ENCODE results near the gene PHKA1. TPM values are rescaled to one million over a fixed set of nuclear protein-coding genes. Genes with fewer than 3 reads are reported as not detected.

PHKA1 gene
- total RNA-seq, 3 donors from 2014 or later (not counting 1 experiment from before 2014, with no cell fraction given): 0.13 to 0.24 (median 0.16) TPM

DNA sequence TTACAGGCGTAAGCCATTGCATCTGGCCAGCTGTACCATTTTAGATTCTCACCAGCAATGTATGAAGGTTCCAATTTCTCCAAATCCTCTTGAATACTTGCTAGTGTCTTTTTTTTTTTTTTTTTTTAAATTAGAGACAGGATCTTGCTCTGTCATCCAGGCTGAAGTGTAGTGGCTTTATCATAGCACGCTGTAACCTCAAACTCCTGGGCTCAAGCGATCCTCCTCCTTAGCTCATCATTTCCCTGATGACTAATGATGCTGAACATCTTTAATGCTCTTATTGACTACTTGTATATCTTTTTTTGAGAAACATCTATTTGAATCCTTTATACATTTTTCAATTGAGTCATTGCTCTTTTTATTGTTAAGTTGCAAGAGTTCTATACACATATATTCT lies 181.7 kb downstream of the PHKA1 start:
- ATAC-seq (no peak), DNase-seq (no peak)
- Mint-ChIP-seq H3K27me3 (ENCODE audit: low read depth in 2 of 2) (no peaks in the 10 kb centered on the region), H3K27ac (no peak overlapping the region), H3K9me3 (no peaks in the 10 kb centered on the region), H3K36me3 (no peaks in the 10 kb centered on the region), H3K4me1 (peaks cover under 1 to 11% of the 10 kb centered on the region in 2 donors), H3K4me3 (no peak overlapping the region)
- H3K27ac ChIP-seq (ENCODE audit: low read length): no peak overlapping the region
- WGBS (ENCODE audit: insufficient coverage): 67% methylated on average over 3 of the region's 3 CpGs
- H3K4me1 ChIP-seq (ENCODE audit: control insufficient read depth, insufficient read depth, low read length): no peaks in the 10 kb centered on the region
- H3K9me3 ChIP-seq (ENCODE audit: control insufficient read depth, insufficient read depth, low read length): no peaks in the 10 kb centered on the region
- no peaks in the 10 kb centered on the region for H3K36me3 ChIP-seq (ENCODE audit: control insufficient read depth, insufficient read depth, low read length)
- no peak overlapping the region for H3K4me3 ChIP-seq (ENCODE audit: low read length)
- intact Hi-C loops (cut with micrococcal nuclease): no loop called here
- H3K27me3 ChIP-seq (ENCODE audit: control insufficient read depth, insufficient read depth, low read length): no peaks in the 10 kb centered on the region
- TF ChIP-seq, protein P1, sequence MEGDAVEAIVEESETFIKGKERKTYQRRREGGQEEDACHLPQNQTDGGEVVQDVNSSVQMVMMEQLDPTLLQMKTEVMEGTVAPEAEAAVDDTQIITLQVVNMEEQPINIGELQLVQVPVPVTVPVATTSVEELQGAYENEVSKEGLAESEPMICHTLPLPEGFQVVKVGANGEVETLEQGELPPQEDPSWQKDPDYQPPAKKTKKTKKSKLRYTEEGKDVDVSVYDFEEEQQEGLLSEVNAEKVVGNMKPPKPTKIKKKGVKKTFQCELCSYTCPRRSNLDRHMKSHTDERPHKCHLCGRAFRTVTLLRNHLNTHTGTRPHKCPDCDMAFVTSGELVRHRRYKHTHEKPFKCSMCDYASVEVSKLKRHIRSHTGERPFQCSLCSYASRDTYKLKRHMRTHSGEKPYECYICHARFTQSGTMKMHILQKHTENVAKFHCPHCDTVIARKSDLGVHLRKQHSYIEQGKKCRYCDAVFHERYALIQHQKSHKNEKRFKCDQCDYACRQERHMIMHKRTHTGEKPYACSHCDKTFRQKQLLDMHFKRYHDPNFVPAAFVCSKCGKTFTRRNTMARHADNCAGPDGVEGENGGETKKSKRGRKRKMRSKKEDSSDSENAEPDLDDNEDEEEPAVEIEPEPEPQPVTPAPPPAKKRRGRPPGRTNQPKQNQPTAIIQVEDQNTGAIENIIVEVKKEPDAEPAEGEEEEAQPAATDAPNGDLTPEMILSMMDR (IDR thresholded peaks at IDR 0.05): no peak

Other genes starting within 250 kb of the PHKA1 start
- gene HDAC8, start 141.5 kb downstream of the PHKA1 start, total RNA-seq: 10 to 100 TPM; 24.3 to 30.4 (median 26.6) TPM
- gene DMRTC1B, start 62.6 kb upstream of the PHKA1 start, total RNA-seq: under 1 TPM in 2 of 3 donors, not detected in 1; 0.33 to 0.91 TPM
- not detected for gene FAM236B, start 68.4 kb upstream of the PHKA1 start, total RNA-seq
- gene FAM236D, start 93.9 kb upstream of the PHKA1 start, total RNA-seq: not detected
- gene FAM236C, start 198.3 kb upstream of the PHKA1 start, total RNA-seq: not detected
- not detected for gene FAM236A, start 223.9 kb upstream of the PHKA1 start, total RNA-seq
- gene DMRTC1, start 229.5 kb upstream of the PHKA1 start, total RNA-seq: not detected

Measured in natural killer cell (primary cell).